HepG2 (cell line): Measurements from ENCODE around the gene HSD3B1.

Experiments used
- DMAP1 ChIP-seq: IDR thresholded peaks from 2 replicates; pipeline ENCODE4 v1.6.1; 2016
- DNMT1 ChIP-seq: sonication (generic); formaldehyde crosslinking; IDR thresholded peaks from 2 replicates; pipeline ENCODE4 v1.5.1; 2020; ENCODE audit warnings: mild to moderate bottlenecking, missing genetic modification reagents
- KDM3A ChIP-seq: IDR thresholded peaks from 2 replicates; pipeline ENCODE4 v1.6.1; 2018; ENCODE audit warnings: low read depth, missing compliant biosample characterization
- MAFF ChIP-seq: IDR thresholded peaks from 2 replicates; pipeline ENCODE4 v1.6.1; 2011; ENCODE audit warnings: low read depth, low read length, improper control_type of control experiment
- MIER2 ChIP-seq: IDR thresholded peaks from 2 replicates; pipeline ENCODE4 v1.6.1; 2016; ENCODE audit warnings: missing biosample characterization, missing genetic modification reagents
- RAD21 ChIP-seq: fragments of 450-650 bp; formaldehyde crosslinking; IDR thresholded peaks from 2 replicates; pipeline ENCODE4 v1.5.0; 2020; ENCODE audit warnings: mild to moderate bottlenecking
- ZC3H4 ChIP-seq: sonication (generic); formaldehyde crosslinking; IDR thresholded peaks from 2 replicates; pipeline ENCODE4 v1.4.0; 2020; ENCODE audit warnings: missing genetic modification reagents, borderline replicate concordance

DNA sequence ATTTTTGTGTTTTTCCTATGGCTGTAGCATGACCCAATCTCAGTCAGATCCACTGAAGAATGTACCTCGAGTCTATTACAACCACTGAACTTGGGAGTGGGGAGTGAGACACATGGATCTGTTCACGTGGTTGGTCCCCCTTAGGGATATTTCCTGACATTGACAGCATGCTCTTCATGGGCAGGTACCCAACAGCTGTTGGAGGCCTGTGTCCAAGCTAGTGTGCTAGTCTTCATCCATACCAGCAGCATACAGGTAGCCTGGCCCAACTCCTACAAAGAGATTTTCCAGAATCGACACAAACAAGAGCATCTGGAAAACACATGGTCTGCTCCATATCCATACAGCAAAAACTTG lies 34.2 kb upstream of the HSD3B1 start:
- TF ChIP-seq KDM3A (CRISPR knock-in tag): no peak
- no peak for TF ChIP-seq ZC3H4
- no peak for TF ChIP-seq MIER2 (CRISPR knock-in tag)
- TF ChIP-seq RAD21: no peak
- TF ChIP-seq MAFF: no peak
- no peak for TF ChIP-seq DNMT1
- TF ChIP-seq DMAP1 (CRISPR knock-in tag): no peak
